H1 (cell line): Measurements from ENCODE around the gene XPO6. TPM values are rescaled to one million over a fixed set of nuclear protein-coding genes. Genes with fewer than 3 reads are reported as not detected.

ENCODE experiments used
- CTCF ChIA-PET: fragments of 300-600 bp; sonication (Branson Sonifier 250); formaldehyde crosslinking; loops from one replicate; lab custom pipeline; 2021; ENCODE audit not compliant: partially characterized antibody; lab: Charles Lee
- POLR2A ChIA-PET: fragments of 300-600 bp; sonication (Branson Sonifier 250); formaldehyde crosslinking; loops from one replicate; lab custom pipeline; 2021; ENCODE audit warnings: inconsistent platforms; ENCODE audit not compliant: partially characterized antibody; lab: Charles Lee
- DNase-seq, 2 experiments: peaks; one replicate each; pipeline versions ENCODE4 v3.0.0 to v3.0.0-alpha.2; 2010 to 2022; ENCODE audit warnings: low spot score in 2 of 2, low read depth in 1 of 2, mixed read lengths in 1 of 2
- FAIRE-seq: peaks from 2 replicates; lab custom pipeline; 2011; peaks lifted over from hg19 to GRCh38; lab: Jason Lieb, UNC
- H2AFZ ChIP-seq: 2 replicates; pipeline ENCODE4 v1.8.1; 2012; ENCODE audit warnings: low read length, inconsistent platforms
- H2AK5ac ChIP-seq: 2 replicates; pipeline ENCODE4 v1.6.1; 2013; ENCODE audit warnings: low read depth, low read length
- H2BK120ac ChIP-seq: replicated peaks from 2 replicates; pipeline ENCODE3; 2013; ENCODE audit warnings: low read depth, low read length, inconsistent platforms
- H2BK12ac ChIP-seq: 2 replicates; pipeline ENCODE4 v1.6.1; 2013; ENCODE audit warnings: low read depth, low read length
- H2BK15ac ChIP-seq: 2 replicates; pipeline ENCODE4 v1.6.1; 2013; ENCODE audit warnings: low read length
- H2BK20ac ChIP-seq: 2 replicates; pipeline ENCODE4 v1.6.1; 2013; ENCODE audit warnings: low read length
- H2BK5ac ChIP-seq: 2 replicates; pipeline ENCODE4 v1.6.1; 2013; ENCODE audit warnings: low read depth, low read length
- H3K14ac ChIP-seq: 2 replicates; pipeline ENCODE4 v1.6.1; 2013; ENCODE audit warnings: inconsistent platforms; ENCODE audit not compliant: insufficient read length
- H3K18ac ChIP-seq: 2 replicates; pipeline ENCODE4 v1.6.1; 2013; ENCODE audit warnings: low read length; ENCODE audit errors: extremely low read depth
- H3K23ac ChIP-seq: 2 replicates; pipeline ENCODE4 v1.6.1; 2013; ENCODE audit warnings: inconsistent platforms; ENCODE audit not compliant: insufficient read length
- H3K23me2 ChIP-seq: 2 replicates; pipeline ENCODE4 v1.6.1; 2013; ENCODE audit warnings: low read depth, low read length
- H3K27ac ChIP-seq: 2 replicates; pipeline ENCODE4 v1.6.1; 2011; ENCODE audit warnings: low read depth, low read length, inconsistent platforms
- H3K27me3 ChIP-seq, 4 experiments: replicated peaks in 1 of 4; 1 replicate in 1 of 4; 2 replicates in 3 of 4; pipeline versions ENCODE4 v1.6.1 to v1.8.1; 2011 to 2013; ENCODE audit warnings: low read length in 3 of 4, mild to moderate bottlenecking in 3 of 4, inconsistent platforms in 2 of 4, mixed read lengths in 2 of 4, moderate library complexity in 1 of 4; ENCODE audit not compliant: control insufficient read depth in 3 of 4, insufficient read depth in 3 of 4; ENCODE audit errors: extremely low read depth in 1 of 4
- H3K36me3 ChIP-seq, 4 experiments: 2 replicates each; pipeline versions ENCODE4 v1.6.1 to v1.8.1; 2011 to 2013; ENCODE audit warnings: mild to moderate bottlenecking in 4 of 4, low read length in 3 of 4, moderate library complexity in 2 of 4, control low read depth in 1 of 4, inconsistent platforms in 1 of 4; ENCODE audit not compliant: insufficient read depth in 4 of 4, control insufficient read depth in 2 of 4
- H3K4ac ChIP-seq: replicated peaks from 2 replicates; pipeline ENCODE3; 2013; ENCODE audit warnings: low read length, low read depth, mixed read lengths, inconsistent platforms; ENCODE audit not compliant: insufficient read length
- H3K4me1 ChIP-seq, 4 experiments: replicated peaks in 1 of 4; 1 replicate in 1 of 4; 2 replicates in 3 of 4; pipeline versions ENCODE4 v1.6.1 to v1.8.1; 2011 to 2013; ENCODE audit warnings: low read length in 3 of 4, inconsistent platforms in 2 of 4, mixed read lengths in 1 of 4; ENCODE audit not compliant: insufficient read depth in 4 of 4, control insufficient read depth in 3 of 4
- H3K4me2 ChIP-seq, 2 experiments: 2 replicates each; pipeline versions ENCODE4 v1.6.1 to v1.8.1; 2011 to 2013; ENCODE audit warnings: low read depth in 2 of 2, low read length in 2 of 2, control low read depth in 1 of 2, inconsistent platforms in 1 of 2, mild to moderate bottlenecking in 1 of 2; ENCODE audit not compliant: insufficient read depth in 1 of 2
- H3K4me3 ChIP-seq, 4 experiments: fragments of 200-600, 300-600 bp in 1 of 4; sonication (generic), shearing (Covaris generic), sonication (Bioruptor Twin) in 1 of 4; 2 replicates each; pipeline versions ENCODE4 v1.5.1 to v1.8.1; 2011 to 2016; ENCODE audit warnings: low read length in 4 of 4, low read depth in 3 of 4, control low read depth in 2 of 4, inconsistent platforms in 2 of 4, mild to moderate bottlenecking in 2 of 4, mixed read lengths in 1 of 4, moderate library complexity in 1 of 4; ENCODE audit not compliant: insufficient read depth in 2 of 4; ENCODE audit errors: extremely low read depth in 1 of 4
- H3K56ac ChIP-seq: replicated peaks from 2 replicates; pipeline ENCODE3; 2013; ENCODE audit warnings: low read depth, mild to moderate bottlenecking, mixed read lengths, low read length, inconsistent platforms; ENCODE audit not compliant: insufficient read length
- H3K79me1 ChIP-seq: 2 replicates; pipeline ENCODE4 v1.6.1; 2013; ENCODE audit warnings: low read depth, low read length, control low read depth
- H3K79me2 ChIP-seq, 2 experiments: 2 replicates each; pipeline versions ENCODE4 v1.6.1 to v1.8.1; 2012 to 2013; ENCODE audit warnings: low read length in 2 of 2, mild to moderate bottlenecking in 2 of 2, inconsistent platforms in 1 of 2; ENCODE audit not compliant: insufficient read depth in 2 of 2, control insufficient read depth in 1 of 2
- H3K9ac ChIP-seq, 4 experiments: replicated peaks in 1 of 4; 1 replicate in 1 of 4; 2 replicates in 3 of 4; pipeline versions ENCODE4 v1.6.1 to v1.8.1; 2011 to 2013; ENCODE audit warnings: low read depth in 3 of 4, low read length in 3 of 4, control low read depth in 2 of 4, mild to moderate bottlenecking in 2 of 4, moderate library complexity in 2 of 4, inconsistent platforms in 1 of 4; ENCODE audit errors: extremely low read depth in 1 of 4
- H3K9me3 ChIP-seq, 2 experiments: 2 replicates each; pipeline versions ENCODE4 v1.6.1 to v1.8.1; 2012 to 2013; ENCODE audit warnings: mild to moderate bottlenecking in 2 of 2, moderate library complexity in 2 of 2, control low read depth in 1 of 2, inconsistent platforms in 1 of 2, low read depth in 1 of 2, low read length in 1 of 2, mixed read lengths in 1 of 2; ENCODE audit not compliant: insufficient read depth in 2 of 2
- H4K20me1 ChIP-seq, 2 experiments: replicated peaks in 1 of 2; 2 replicates each; pipeline versions ENCODE3 to v1.8.1; 2011 to 2013; ENCODE audit warnings: inconsistent platforms in 2 of 2, low read length in 2 of 2, mild to moderate bottlenecking in 1 of 2; ENCODE audit not compliant: insufficient read depth in 2 of 2, control insufficient read depth in 1 of 2
- H4K5ac ChIP-seq: 2 replicates; pipeline ENCODE4 v1.6.1; 2013; ENCODE audit warnings: low read length, low read depth, mixed read lengths, inconsistent platforms; ENCODE audit not compliant: insufficient read length
- H4K8ac ChIP-seq: 2 replicates; pipeline ENCODE4 v1.8.0; 2013; ENCODE audit warnings: mild to moderate bottlenecking, moderate library complexity, low read length, inconsistent platforms; ENCODE audit not compliant: insufficient read depth; ENCODE audit errors: extremely low read depth
- H4K91ac ChIP-seq: replicated peaks from 2 replicates; pipeline ENCODE3; 2013; ENCODE audit warnings: low read length, mixed read lengths, inconsistent platforms; ENCODE audit not compliant: insufficient read length
- BRCA1 ChIP-seq: IDR thresholded peaks from 2 replicates; pipeline ENCODE4 v1.6.1; 2012; ENCODE audit warnings: low read depth, low read length, improper control_type of control experiment
- HDAC2 ChIP-seq, 2 experiments: fragments of 300-600 bp in 1 of 2; sonication (generic) in 1 of 2; IDR thresholded peaks; 2 replicates each; pipeline ENCODE4 v1.6.1; 2011 to 2012; ENCODE audit warnings: low read depth in 2 of 2, low read length in 2 of 2, mild to moderate bottlenecking in 2 of 2, moderate library complexity in 2 of 2, borderline replicate concordance in 1 of 2, inconsistent platforms in 1 of 2
- MAFK ChIP-seq: IDR thresholded peaks from 2 replicates; pipeline ENCODE4 v1.6.1; 2012; ENCODE audit warnings: low read depth, mild to moderate bottlenecking, improper control_type of control experiment, low read length
- NANOG ChIP-seq: IDR thresholded peaks from 2 replicates; pipeline ENCODE4 v1.6.1; 2011; ENCODE audit warnings: low read length, low read depth, mild to moderate bottlenecking, inconsistent platforms; ENCODE audit not compliant: insufficient read depth, poor library complexity, severe bottlenecking
- SP2 ChIP-seq: IDR thresholded peaks from 2 replicates; pipeline ENCODE4 v1.6.1; 2012; ENCODE audit warnings: mild to moderate bottlenecking, low read length, inconsistent platforms
- WGBS, 2 experiments: shearing (Covaris generic) in 1 of 2; methylation state at CpG; one replicate each; pipeline versions ENCODE4 v1.1.6 to v1.1.7; 2013 to 2015; ENCODE audit warnings: low lambda C conversion rate in 2 of 2, mixed read lengths in 2 of 2, inconsistent platforms in 1 of 2, low coverage in 1 of 2, missing lambda C conversion rate in 1 of 2; ENCODE audit not compliant: insufficient replicate concordance in 2 of 2, insufficient coverage in 1 of 2, insufficient read length in 1 of 2; ENCODE audit errors: extremely low coverage in 1 of 2, missing lambda C conversion rate in 1 of 2; 5-methylcytosine and 5-hydroxymethylcytosine counted together
- polyA plus RNA-seq, 7 experiments: library from polyadenylated mRNA; depleted of rRNA in 3 of 7; stranded (reverse) in 5 of 7; unstranded in 2 of 7; fragments of >200 nt in 5 of 7; fragments of 200-250 nt in 2 of 7; gene quantifications; 1 replicate in 5 of 7; 2 replicates in 1 of 7; 4 replicates in 1 of 7; pipeline versions ENCODE4 v1.2.1 to v1.2.3, GENCODE V29; 2011 to 2013; ENCODE audit warnings: missing spikeins in 2 of 7, mixed read lengths in 2 of 7
- total RNA-seq: library from RNA; stranded (reverse); fragmentation: NEBNext Ultra II Directional; extraction: Animal tissue kit (Norgen Biotek cat#: 25700); gene quantifications from 2 replicates; pipeline ENCODE4 v1.2.1, GENCODE V29; 2021
- TF ChIP-seq, protein P1 (sequence below): IDR thresholded peaks from 2 replicates; pipeline ENCODE4 v1.6.1; 2012; ENCODE audit warnings: low read length, inconsistent platforms

XPO6 gene
- total and polyA plus RNA-seq, 2 of the 8 experiments (the other 6 are each of a cell fraction or from before 2014, with no cell fraction given) = 152 to 254 TPM

DNA sequence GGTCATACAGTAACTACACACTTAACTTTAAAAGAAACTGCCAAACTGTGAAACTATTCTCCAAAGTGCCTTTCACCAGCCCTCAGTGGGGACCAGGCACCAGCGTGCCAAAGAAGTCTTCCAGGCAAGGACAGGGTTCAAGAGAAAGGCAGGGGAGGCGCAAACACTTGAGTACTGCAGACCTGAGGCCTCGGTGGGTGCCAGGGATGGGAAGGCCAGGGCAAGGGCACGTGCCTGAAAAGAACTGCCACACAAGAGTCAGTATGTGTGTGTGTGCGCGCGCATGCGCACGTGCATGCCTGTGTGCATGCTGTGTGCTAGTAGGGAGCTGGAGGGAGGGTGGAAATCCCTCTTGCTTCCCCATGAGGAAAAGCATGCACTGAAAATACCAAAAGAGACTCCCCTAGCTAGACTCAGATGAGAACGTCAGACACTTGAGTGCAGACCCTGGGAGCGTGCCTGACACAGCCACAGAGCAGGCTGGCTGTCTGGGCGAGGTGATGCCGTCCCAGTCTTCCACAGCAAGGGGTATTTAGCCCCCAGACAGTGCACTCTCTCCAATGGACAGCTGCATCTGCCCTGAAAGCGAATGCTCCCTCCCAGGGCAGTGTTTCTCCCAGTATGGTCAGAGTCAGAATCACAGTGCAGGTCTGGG lies 108.1 kb downstream of the XPO6 start:
- WGBS, 2 experiments = 94% methylated on average over 13 of the region's 14 CpGs; no CpG with 5 or more reads in 1 of the 2 experiments
- Histone ChIP-seq H3K27me3 (no peaks in the 10 kb centered on the region), H2BK5ac (no peak overlapping the region), H3K9ac (no peak overlapping the region), H3K4ac (no peak overlapping the region), H2AFZ (no peak overlapping the region), H3K79me1 (no peaks in the 10 kb centered on the region; the same call in 1 of the 2 replicates), H3K56ac (no peak overlapping the region), H2BK15ac (no peak overlapping the region), H3K4me1 (no peaks in the 10 kb centered on the region), H2BK12ac (no peak overlapping the region), H2AK5ac (no peak overlapping the region), H2BK20ac (no peak overlapping the region), H3K9me3 (no peaks in the 10 kb centered on the region), H3K18ac (no peak overlapping the region), H3K23ac (no peak overlapping the region), H3K36me3 (peaks cover 30 to 85% (median 64%) of the 10 kb centered on the region in 4 experiments), H3K14ac (no peak overlapping the region), H2BK120ac (no peak overlapping the region), H4K91ac (no peak overlapping the region), H3K4me3 (no peak overlapping the region), H4K8ac (no peak overlapping the region; the same call in 1 of the 2 replicates), H3K79me2 (no peaks in the 10 kb centered on the region), H4K20me1 (peaks cover 2 to 9% of the 10 kb centered on the region in 2 experiments), H4K5ac (no peak overlapping the region), H3K23me2 (no peaks in the 10 kb centered on the region), H3K4me2 (no peak overlapping the region), H3K27ac (no peak overlapping the region)
- ChIA-PET CTCF (interaction anchor here (0.6 to 3.1 kb wide), 2 partner anchors 12 to 218 kb away, joined by 4 to 19 read pairs; no protein-coding TSS in a partner anchor), POLR2A (no interaction called here)
- FAIRE-seq (no peak), DNase-seq (no peak)
- no peak for TF ChIP-seq HDAC2 (IDR thresholded peaks at IDR 0.05; ENCODE audit: borderline replicate concordance in 1 of 2, low read depth in 2 of 2, low read length in 2 of 2)
- TF ChIP-seq, protein P1, sequence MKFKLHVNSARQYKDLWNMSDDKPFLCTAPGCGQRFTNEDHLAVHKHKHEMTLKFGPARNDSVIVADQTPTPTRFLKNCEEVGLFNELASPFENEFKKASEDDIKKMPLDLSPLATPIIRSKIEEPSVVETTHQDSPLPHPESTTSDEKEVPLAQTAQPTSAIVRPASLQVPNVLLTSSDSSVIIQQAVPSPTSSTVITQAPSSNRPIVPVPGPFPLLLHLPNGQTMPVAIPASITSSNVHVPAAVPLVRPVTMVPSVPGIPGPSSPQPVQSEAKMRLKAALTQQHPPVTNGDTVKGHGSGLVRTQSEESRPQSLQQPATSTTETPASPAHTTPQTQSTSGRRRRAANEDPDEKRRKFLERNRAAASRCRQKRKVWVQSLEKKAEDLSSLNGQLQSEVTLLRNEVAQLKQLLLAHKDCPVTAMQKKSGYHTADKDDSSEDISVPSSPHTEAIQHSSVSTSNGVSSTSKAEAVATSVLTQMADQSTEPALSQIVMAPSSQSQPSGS = no peak
- no peak for TF ChIP-seq MAFK
- no peak for TF ChIP-seq NANOG
- no peak for TF ChIP-seq BRCA1
- TF ChIP-seq SP2 = no peak
- TF ChIP-seq, all 59 proteins: peak for 0
